GM19240 (cell line): Measurements from ENCODE around the gene FSTL4.

Experiments
- DNase-seq: peaks from one replicate; pipeline ENCODE4 v3.0.0; 2011; ENCODE audit warnings: low spot score; ENCODE audit not compliant: insufficient read length

FSTL4 gene

DNA sequence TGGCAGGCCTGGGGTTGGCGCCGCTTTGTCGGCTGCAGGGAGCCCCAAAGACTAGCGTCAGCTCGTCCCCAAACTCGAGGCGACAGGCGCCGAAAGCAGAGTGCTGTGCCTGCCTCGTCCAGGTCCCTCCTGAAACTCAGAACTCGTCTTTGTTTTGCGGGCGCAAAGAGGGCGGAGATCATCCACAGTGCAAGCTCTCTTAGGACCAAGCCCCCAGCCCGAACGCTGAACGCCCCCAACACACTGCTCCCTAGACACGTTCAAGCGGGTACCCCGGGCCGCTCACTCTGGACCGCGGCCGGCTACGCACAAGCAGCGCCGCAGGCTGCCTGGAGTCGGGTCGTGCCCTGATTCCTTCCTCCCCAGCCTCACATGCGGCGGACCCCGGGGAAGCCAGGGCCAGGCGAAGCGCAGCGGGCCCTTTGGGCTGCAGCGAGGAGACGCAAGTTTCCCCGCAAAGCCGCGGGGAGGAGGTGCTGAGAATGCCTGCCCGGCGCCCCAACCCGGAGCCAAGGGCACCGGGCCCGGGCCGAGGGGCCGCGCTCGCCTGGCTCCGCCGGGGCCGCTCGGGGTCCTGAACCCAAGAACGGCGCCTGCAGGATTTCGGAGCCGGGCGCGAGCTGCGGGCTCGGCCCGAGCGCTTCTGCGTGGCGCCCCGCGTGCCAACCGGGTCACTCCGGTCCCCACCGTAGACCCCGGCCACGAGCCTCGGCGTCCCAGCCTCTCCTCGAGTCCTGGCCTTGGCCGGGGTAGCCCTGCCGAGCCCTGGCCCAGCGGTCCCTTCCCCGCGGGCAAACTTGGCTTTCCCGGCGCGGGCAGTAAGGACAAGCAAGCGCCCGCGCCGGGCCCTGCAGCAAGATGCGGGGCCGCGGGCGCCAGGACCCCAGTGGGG lies 738 bp downstream of the FSTL4 start:
- no peak for DNase-seq

DNA sequence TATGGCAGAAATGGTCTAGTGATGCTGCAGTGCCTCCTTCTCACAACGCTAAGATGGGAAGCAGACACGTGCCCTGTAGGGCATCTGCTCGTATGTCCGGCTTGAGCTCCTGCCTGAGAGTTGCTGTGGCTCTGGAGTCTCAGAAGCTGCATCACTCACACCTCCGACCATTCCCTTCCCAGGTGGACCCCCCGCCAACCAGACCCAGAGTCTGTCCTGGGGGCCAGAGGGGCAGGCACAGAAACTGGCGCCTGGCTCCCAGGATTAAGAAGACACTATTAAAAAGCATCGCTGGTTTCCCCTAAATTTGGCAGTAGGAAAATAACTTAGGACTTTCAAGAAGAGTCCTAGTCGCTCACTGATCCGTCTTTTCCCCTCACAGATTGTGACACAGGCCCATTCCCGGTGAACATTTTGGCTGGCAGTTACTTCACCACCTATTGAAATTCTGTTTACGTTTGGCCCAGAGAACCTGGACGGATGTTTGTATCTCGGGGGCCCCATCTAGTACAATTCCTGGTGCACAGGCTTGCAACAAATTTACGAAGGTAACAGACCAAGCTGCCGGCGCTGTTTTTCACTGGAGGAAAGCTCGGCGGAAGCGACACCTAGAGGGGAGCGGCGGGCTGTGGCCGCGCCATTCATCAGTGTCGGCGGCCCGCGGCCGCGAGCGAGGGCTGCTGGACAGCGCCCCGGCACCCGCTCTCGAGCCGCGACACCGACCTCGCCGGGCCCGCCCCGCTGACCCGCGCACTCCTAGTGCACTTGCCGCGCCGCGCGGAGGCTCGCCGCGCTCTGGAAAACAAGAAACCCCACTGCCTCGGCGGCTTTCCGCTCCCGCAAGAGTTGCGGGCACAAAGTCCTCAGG lies 1.6 kb downstream of the FSTL4 start:
- DNase-seq = peak; percentile 40

DNA sequence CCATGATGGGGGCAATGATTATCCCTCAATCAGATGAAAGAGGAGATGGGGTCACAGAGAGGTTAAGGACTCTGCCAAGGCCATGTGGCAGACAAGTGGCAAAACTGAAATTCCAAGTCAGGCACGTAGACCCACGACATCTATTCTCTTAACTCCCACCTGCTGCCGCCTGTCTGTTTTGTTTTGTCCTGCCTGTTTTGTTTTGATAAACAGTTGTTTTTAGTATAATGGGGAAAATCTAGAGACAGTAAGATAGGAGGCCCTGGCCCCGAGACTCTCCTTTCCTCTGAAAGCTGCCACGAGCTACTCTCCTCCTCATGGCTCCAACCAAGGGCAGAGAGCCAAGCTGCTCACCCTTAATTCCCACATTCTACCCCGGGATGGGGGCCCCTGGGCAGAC lies 4.9 kb downstream of the FSTL4 start:
- no peak for DNase-seq

DNA sequence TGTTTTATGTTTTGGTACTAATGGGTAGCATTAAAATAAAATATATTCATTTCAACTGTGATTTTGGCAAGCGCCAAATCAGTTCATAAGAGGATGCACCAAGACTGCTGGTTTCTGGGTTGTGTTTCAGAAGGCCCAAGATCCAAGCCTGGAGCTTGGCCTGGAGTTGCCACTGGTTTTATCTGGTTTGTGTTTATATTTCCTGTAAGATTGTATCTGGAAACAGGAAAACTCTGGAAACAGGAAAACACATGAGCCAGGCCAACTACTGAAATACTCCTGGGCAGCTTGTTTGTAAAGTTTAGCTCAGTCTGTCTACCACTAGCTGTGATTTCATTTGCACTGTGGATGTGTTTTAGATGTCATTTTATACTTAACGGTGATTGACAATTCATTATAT lies 5.5 kb downstream of the FSTL4 start:
- DNase-seq = no peak

DNA sequence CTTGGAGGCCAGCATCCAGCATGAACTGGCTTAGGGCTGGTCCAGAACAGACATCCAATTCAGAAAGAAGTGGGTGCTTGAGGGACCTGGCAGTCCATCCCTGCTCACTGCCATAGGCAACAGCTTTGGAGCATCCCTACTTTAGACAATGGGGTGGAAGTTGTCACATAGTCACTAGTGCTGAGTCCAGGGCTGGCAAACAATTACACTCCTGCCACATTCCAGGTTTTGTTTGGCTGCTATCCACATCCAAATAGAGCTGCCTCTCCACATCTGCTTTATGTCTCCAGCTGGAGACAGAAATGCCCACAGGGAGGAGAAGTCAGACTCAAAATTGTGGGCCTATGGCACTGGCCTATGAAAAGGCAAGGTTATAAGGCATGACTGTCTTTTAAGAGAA lies 7.0 kb downstream of the FSTL4 start:
- no peak for DNase-seq

DNA sequence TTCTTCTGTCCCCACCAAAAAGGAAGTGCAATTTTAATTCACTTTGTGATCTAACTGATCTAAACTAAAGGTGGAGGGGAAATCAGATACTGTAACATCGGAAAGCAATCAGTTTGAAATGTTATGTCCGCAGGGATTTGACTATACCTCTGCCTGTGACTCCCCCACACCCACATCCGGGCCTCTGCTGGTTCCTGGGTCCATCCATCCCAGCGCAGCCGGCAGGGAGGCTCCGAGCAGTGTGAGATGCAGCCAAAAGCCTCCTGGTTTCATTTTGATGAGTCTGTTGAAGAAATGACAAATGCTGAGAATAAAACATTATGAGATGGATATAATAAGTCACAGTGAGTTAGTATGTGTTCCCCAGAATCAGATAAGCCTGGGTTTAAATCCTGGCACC lies 8.6 kb downstream of the FSTL4 start:
- no peak for DNase-seq

DNA sequence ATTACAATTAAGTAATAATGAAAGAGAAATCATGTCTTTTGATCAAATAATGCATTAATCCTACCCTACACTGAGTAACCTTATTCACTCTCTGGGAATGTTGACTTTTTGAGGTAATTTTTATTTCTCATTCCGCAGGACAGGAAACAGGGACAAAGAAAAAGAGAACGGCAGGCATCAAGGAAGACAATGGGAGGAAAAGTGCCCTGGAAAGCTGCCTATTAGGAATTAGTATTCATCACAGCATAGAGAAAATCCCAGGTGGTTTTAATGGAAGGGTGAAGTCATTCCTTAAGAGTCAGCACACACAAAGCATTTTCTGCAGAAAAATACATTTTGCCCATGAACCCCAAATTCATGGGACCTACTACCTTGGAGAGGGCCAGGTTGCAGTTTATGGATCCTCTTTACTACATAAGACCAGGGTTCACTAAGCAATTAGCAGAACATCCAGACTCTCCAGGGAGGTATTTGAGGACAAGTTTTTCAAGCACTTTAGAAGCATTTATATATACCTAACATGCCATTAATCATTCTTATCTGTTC lies 9.4 kb downstream of the FSTL4 start:
- no peak for DNase-seq

DNA sequence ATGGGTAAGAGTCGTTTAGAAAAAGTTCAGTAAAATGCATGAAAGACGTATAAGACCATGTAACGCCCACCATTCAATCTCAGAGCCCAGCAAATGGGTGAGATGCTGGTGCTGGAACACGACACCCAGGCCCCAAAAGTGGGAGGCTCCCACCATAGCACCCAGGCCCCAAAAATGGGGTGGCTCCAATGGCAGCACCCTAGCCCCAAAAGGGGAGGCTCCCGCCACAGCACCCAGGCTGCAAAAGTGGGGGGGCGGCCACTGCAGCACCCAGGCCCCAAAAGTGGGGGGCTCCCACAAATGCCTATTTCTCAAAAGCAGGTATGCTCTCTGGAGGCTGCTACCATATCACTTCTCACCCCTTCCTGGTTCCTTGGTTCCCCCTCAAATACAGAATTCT lies 12.7 kb downstream of the FSTL4 start:
- DNase-seq = no peak

DNA sequence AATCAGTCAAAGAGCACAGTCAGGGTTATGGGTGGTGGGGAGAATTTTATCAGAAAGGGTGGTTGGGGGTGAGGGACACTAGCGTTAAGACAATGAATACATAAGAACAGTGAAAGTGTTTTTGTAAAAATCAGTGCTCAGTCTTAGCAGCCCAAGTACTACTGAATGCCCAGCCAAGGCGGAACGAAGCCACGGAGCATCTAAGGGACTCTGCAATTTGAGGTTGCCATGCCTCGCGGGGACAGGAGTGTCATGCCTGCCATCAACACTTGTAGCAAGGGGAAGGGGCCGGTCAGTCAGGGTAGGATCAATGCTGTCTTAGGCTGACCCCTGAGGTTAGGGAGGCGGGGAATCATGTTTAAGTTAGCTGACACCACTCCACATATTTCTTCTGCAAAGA lies 13.3 kb downstream of the FSTL4 start:
- no peak for DNase-seq

DNA sequence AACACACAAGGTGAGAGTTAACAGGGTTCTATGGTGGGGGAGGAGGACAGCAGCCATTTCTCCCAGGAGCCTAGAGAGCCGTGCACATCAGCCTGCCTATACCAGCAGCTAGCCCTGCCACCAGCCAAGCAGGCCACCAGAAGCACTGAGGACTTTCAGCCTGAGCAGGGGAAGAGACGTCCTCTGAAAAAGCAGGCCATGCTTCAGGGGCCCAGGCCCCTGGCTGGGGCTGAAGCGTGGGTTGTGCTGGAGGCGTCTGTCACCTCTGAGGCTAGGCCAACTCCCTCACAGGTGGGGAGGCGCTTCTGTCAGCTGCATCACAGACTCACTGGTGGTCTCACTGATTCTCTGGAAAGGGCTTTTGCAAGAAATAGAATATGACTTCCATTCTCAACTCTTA lies 16.3 kb downstream of the FSTL4 start:
- DNase-seq = no peak

DNA sequence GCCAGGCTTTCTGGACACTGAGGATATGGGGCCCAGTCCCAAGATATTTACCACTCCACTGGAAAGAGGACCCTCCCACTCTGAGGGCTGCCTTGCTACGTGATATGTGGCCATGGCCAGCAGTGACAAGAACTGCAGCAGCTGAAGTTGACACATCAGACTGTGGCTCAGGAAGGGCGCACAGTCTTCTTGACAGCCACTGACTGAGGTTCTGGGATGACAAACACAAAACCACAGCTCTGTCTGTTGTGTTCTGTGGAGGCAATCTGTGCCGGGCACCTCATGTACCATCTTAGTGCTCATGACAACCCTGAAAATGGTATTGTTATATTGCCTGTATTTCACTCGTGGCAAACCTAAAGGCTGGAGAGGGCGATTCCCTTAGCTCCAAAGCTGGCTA lies 16.9 kb downstream of the FSTL4 start:
- no peak for DNase-seq

DNA sequence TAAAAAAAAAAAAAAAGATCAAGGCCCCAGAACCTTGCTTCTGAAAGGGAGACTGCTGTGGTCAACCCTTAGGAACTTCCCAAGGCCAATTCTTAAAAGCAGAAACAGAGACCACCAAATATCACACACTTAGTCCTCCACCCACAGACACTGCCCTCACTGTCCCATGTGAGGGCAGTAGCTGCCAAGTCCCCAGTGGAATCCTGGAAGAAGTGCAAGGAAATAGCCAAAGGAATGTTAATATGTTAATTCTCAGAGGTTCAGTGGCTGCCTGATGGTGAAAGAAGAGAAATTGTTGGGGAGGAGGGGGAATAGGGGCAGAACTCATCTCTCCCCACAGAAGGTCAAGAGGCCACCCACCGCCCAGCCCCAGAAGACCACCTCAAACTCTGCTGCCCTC lies 23.1 kb downstream of the FSTL4 start:
- no peak for DNase-seq

DNA sequence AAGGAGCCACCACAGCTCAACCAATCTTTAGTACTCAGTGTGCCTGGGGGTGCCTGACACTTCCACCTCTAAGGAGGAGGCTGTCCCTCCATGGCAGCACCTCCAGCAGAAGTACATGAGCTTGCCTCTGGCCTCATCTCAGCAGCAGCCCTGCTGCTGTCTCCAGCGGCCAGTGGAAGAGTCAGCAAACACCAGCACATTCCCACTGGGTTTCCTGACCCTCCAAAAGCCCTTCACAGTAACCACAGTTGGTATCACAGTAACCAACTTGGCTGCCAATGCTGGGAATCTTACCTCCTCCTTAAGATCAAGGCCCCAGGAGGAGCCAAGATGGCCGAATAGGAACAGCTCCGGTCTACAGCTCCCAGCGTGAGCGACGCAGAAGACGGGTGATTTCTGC lies 29.4 kb downstream of the FSTL4 start:
- no peak for DNase-seq

DNA sequence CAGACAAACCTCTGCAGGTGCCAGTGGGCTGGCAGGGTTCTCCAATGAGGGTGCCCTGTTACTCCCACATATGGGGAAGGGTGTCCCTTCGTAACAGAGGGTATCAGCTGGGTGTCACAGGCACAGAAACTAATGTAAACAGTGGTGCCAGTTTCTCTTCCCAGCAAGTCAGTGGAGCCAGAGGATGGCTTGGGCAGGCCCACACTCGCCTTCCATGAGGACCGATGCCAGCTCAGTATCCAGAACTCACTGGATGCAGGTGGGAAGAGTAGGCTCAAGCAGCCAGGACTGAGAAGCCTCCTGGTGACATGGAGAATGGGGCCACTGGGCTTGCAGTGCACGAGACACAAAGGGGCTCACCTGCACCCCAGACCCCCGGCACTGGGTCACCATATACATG lies 30.4 kb downstream of the FSTL4 start:
- DNase-seq = no peak

DNA sequence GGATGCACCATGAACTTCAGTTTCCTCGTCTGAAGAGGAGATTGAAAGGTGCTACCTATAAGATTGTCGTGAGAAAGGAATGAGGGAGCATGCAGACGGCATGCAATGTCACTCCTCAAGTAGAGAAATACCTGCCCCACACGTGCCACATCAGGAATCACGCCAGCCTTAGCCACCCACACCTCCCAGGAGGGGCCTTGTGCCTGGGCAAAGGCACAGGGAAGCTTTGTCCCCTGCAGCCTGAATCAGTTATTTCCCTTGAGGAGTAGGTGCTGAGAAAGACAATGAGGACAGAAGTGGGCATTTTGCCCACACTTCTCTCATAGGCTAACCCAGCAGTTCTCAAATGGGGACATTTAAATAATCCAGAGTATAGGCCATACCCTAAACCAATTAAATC lies 31.0 kb downstream of the FSTL4 start:
- DNase-seq = no peak

DNA sequence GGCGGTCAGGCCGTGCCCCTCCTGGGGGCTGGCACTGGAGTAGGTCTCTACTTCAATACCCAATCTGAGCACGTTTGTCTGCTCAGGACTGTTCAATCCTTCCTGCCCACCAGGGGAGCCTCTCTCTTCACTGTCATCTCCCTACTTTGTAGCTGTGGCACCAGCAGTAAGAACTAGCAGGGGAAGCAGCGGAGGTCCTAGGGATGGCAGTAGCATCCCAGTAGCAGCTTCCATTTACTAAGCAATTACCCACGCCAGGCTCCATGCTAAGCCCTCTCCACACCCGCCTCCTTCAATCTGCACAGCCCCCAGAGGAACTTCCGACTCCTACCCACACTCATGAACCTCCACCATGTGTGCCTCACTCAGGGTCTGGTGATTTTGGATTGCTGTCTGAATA lies 31.7 kb downstream of the FSTL4 start:
- DNase-seq = no peak

DNA sequence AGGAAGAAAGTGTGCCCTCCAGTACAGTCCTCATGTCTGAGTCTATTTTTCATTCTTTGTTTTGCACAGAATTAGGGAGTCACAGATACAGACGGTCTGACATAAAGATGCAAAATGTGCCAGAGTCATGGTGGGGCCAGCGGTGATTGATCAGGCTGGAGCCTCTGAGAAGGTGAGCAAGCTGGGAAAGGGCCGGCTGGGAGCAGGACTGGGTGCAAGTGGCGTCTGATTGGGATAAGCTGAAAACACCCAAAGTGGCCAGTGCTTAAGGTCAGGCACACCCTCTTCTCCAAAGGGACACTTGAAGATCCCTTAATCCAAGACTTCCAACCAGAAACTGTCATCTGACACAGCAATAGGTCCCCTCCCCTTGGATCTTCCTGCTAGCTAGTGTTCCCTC lies 32.6 kb downstream of the FSTL4 start:
- no peak for DNase-seq

DNA sequence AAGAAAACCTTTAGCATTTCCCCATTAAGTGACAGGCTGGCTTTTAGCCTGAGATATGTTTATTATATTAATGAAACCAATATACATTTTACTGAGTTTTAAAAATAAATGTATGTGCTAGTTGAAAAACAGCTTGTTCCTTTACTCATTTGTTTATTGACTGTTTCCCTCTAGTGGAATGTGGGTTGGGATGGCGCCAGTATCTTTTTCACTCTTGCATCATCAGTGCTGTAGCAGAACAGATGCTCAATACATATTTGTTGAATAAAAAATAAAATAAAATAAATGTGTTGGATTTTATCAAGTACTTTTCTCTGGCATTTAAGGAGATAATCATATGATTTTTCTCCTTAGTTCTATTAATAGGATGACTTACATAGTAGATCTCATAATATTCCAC lies 43.0 kb downstream of the FSTL4 start:
- DNase-seq = no peak

DNA sequence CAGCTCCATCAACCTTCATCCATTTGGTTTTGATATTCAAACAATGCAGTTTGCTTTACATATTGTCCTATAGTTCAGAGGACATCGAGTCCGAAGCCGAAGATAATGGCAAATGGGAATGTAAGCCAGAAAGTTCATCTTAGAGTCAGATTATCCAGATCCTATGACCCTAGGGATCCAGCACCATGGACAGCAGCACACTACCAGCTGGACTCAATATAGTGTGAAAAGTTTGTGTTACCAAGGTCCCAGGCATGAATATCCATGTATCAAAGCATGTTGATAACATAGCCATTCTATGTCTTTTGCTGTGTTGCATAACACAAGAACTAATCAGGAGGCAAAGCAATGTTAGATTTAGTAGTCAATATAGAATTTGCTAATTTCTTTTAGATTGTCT lies 46.3 kb downstream of the FSTL4 start:
- DNase-seq = no peak

DNA sequence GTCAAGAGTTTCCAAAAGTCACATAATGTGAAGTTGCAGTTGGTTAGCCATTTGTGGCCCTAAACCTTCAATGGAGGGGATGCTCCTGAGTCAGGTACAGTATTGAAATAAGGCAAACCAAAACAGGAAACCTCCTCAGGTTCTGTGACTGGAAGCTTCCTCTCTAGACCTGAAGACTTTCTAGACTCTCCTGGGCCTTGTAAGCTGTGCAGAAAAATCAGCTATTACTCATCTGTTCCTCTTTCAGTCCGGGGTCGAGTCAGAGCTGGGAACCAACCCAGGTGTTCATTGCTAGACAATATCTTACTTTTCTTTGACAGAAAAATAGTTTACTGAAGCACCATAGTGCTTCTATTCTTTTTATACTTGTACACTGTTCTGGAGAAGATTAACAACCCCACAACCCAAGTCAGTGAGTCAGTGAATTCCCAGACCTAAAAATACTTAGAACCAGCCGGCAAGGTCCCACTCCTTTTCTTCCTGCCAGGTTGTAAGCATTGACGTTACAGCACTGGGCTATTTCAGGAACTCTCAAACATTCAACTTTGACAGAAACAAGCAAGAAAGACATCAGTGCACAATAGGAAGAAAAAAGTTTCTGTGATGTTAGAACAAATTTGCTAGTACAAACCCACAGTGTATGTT lies 47.3 kb downstream of the FSTL4 start:
- no peak for DNase-seq

DNA sequence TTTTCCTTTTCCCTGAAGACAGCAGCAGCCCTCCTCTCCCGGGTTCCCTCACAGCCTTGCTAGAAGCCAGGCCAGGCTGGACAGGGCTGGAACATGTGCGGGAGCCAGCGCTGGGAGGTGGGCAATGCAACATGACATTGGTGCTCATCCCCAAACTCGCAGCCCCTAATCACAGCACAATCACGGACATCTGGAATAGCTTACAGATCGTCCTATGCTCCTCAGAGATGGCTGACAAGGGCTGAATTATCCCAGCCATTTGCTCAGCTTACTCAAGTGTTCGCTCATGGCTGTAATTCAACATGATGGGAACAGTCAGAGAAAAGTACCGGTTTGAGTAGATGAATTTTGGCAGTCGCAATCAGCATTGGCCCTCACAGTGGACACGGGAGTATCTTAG lies 49.8 kb downstream of the FSTL4 start:
- DNase-seq = no peak

DNA sequence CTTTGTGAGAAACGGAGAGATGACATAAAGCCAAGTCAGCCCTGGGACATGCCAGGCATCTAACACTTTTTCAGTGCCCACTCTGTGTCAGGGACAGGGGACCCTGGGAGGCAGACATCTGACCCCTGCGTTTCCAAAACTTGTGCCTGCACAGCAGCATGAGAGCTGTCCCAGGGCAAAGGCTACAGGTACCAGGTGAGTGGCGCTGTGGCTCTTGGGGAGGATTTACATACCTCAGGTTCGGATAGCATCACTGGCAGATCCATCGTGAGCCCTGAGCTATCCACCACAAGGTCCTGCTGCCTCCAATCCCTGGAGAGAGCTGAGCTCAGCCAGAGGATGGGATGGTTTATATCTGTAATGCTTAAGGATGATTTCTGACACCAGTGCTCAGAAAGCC lies 52.4 kb downstream of the FSTL4 start:
- DNase-seq = no peak
